Measurements from ENCODE around the gene UBE2V1.

DNA sequence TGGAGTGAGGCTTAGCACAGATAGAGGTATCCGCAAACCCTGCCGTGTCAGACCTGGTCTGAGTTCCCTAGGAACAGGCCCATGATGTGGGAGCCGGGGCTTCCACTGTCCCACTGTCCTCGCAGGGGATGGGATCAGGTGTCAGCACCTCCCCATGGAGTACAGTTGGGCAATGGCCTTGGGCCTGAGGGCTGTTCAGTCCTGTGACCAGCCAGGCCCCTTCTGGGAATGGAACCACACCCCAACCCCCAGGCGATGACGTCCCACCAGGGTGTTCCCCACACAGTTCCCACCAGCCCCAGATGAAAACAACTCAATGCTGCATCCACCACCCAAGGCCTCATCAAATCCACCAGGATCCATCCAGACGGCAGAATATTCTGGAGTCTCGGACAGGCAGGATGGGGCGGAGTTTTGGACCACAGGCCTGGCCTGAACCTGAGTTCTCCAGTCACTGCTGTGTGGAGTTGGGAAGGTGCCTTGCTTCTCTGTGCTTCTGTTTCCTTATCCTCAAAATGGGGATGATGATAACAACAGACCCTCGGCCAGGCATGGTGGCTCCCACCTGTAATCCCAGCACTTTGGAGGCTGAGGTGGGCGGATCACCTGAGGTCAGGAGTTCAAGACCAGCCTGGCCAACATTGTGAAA lies 62.2 kb downstream of the UBE2V1 start:
- TF ChIP-seq, protein P1, sequence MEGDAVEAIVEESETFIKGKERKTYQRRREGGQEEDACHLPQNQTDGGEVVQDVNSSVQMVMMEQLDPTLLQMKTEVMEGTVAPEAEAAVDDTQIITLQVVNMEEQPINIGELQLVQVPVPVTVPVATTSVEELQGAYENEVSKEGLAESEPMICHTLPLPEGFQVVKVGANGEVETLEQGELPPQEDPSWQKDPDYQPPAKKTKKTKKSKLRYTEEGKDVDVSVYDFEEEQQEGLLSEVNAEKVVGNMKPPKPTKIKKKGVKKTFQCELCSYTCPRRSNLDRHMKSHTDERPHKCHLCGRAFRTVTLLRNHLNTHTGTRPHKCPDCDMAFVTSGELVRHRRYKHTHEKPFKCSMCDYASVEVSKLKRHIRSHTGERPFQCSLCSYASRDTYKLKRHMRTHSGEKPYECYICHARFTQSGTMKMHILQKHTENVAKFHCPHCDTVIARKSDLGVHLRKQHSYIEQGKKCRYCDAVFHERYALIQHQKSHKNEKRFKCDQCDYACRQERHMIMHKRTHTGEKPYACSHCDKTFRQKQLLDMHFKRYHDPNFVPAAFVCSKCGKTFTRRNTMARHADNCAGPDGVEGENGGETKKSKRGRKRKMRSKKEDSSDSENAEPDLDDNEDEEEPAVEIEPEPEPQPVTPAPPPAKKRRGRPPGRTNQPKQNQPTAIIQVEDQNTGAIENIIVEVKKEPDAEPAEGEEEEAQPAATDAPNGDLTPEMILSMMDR (conservative IDR thresholded peaks at IDR 0.05; ENCODE audit: low read depth, low read length), result no peak
- TF ChIP-seq EZH2 (IDR thresholded peaks at IDR 0.05; ENCODE audit: low read length, unreplicated experiment), result no peak
